IPS-NIHi7 (cell line): ENCODE measurements around the gene C4B.
"Not testable (repeated sequence)": the region's sequence is repeated elsewhere in the genome, so short reads cannot be mapped to it uniquely, and the experiment has no call there.

ENCODE experiments used
- DNase-seq: peaks from one replicate; pipeline ENCODE4 v3.0.0; 2012; ENCODE audit warnings: mixed read lengths; ENCODE audit errors: extremely low spot score

Gene C4B

DNA sequence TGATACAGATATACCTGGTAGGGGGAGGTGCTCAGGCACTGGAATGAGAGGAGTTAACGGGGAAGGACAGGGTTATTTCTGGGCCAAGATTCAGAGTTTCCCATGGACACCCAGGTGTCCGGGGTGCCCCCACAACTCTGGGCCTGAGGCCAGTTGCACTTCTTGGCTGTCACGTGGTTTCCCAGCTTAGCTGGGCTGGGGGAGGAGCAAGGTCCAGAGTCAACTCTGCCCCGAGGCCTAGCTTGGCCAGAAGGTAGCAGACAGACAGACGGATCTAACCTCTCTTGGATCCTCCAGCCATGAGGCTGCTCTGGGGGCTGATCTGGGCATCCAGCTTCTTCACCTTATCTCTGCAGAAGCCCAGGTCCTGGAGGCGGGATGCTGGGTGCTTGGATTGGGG, at the start of gene C4B:
C4B (plus strand) TSS at position 249 of the 400 bp plus-strand sequence; CDS start at position 300, 51 bp downstream.
- not testable (repeated sequence) for DNase-seq

DNA sequence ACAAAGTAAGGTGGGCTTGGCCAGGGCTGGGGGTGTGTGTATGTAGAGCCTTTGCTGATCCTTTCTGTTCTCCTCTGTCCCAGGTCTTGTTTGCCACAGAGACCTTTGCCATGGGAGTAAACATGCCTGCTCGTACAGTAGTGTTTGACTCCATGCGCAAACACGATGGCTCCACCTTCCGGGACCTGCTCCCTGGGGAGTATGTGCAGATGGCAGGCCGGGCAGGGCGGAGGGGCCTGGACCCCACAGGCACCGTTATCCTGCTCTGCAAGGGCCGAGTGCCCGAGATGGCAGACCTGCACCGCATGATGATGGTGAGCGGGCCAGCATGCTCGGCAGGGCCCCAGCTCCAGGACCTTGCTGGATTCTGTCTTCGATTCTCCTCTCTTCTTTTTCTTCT, 48.9 kb upstream of the C4B start:
- DNase-seq: no peak

DNA sequence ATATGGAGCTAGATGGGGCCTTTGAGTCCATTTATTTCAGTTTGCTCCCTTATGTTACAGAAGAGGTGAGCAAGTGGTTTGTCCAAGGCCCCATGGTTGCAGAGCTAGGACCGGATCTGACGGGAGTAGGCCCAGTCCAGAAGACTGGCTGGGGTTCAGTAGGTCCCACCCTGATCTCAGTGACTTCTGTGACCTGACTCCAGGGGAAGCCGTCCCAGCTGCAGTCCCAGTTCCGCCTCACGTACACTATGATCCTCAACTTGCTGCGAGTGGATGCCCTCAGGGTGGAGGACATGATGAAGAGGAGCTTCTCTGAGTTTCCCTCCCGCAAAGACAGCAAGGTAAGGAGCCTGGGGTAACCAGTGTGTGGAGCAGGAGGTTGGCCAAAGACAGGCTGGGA, 48.1 kb upstream of the C4B start:
- no peak for DNase-seq

DNA sequence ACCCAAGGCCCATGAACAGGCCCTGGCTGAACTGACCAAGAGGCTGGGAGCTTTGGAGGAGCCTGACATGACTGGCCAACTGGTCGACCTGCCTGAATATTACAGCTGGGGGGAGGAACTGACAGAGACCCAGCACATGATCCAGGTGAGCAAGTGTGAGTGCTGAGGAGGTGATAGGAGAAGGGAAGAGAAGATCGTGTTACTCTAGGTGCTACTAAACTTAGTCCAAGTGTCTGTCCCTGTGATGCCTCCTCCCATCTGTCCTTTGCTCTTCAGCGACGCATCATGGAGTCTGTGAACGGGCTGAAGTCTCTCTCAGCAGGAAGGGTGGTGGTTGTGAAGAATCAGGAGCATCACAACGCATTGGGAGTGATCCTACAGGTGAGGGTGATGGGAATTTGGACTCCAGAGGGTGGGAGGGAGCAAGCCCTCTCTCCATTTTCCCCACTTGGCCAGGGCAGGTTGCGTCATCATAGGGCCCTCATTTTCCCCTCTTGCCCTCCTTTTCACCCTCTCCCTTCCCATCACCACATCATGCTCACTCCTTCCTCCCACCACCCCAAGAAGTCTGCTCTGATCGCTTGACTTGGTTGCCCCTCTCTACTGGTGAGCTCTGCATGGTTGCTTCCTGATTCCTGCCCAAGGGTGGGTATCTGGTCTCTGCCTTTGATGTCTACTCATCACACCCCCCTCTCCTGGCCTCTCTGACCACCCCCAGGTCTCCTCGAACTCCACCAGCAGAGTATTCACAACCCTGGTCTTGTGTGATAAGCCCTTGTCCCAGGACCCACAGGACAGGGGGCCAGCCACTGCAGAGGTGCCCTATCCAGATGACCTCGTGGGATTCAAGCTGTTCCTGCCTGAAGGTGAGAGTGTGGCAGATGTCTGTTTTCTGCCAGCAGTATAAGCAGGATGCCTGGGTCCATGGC, 47.3 kb upstream of the C4B start:
- no peak for DNase-seq

DNA sequence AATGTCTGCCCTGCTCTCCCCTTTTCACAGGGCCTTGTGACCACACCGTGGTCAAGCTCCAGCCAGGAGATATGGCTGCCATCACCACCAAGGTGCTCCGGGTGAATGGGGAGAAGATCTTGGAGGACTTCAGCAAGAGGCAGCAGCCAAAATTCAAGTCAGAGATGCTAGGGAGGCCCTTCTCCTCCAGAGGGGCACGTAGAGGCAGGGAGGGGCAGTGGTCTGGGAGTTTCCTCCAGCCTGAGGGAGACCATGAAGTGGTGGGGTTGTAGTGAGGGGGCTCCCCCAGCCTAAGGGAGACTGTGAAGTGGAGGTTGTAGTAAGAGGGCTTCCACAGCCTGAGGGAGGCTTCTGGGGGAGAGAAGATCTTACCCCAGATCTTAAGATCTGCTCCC, 46.7 kb upstream of the C4B start:
- no peak for DNase-seq

DNA sequence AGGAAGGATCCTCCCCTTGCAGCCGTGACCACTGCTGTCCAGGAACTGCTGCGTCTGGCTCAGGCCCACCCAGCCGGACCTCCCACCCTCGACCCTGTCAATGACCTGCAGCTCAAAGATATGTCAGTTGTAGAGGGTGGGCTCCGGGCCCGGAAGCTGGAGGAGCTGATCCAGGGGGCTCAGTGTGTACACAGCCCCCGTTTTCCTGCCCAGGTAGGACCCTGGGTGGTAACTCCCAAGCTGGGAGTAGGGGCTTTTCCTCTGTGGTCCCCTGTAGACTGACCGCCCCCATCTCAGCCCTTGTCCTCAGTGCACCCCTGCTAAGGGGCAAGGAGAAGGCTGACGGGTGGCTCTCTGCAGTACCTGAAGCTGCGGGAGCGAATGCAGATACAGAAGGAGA, 46.3 kb upstream of the C4B start:
- no peak for DNase-seq

DNA sequence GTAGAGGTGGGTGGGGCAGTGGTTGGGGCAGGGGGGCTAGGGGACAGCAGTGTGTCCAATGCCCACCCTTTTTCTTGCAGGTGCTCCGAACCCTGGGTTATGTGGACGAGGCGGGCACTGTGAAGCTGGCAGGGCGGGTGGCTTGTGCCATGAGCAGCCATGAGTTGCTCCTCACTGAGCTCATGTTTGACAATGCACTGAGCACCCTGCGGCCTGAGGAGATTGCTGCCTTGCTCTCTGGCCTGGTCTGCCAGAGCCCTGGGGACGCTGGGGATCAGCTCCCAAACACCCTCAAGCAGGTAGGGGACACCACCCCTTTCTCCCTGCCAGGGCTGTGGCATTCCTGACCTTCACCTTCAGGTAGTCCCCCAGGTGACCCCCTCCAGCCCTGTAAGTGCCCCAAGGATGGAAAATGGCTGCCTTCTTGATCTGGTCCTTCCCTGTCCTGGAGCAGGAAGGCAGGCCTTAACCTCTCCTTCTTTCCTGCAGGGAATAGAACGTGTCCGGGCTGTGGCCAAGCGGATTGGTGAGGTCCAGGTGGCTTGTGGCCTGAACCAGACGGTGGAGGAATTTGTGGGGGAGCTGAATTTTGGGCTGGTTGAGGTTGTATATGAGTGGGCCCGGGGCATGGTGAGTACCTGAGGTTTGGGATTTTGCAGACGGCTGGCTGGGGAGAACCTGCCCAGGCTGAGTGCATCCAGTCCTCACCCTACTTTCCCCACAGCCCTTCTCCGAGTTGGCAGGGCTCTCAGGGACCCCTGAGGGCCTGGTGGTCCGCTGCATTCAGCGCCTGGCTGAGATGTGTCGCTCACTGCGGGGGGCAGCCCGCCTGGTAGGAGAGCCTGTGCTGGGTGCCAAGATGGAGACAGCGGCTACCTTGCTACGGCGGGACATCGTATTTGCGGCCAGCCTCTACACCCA, 45.5 kb upstream of the C4B start:
- no peak for DNase-seq

DNA sequence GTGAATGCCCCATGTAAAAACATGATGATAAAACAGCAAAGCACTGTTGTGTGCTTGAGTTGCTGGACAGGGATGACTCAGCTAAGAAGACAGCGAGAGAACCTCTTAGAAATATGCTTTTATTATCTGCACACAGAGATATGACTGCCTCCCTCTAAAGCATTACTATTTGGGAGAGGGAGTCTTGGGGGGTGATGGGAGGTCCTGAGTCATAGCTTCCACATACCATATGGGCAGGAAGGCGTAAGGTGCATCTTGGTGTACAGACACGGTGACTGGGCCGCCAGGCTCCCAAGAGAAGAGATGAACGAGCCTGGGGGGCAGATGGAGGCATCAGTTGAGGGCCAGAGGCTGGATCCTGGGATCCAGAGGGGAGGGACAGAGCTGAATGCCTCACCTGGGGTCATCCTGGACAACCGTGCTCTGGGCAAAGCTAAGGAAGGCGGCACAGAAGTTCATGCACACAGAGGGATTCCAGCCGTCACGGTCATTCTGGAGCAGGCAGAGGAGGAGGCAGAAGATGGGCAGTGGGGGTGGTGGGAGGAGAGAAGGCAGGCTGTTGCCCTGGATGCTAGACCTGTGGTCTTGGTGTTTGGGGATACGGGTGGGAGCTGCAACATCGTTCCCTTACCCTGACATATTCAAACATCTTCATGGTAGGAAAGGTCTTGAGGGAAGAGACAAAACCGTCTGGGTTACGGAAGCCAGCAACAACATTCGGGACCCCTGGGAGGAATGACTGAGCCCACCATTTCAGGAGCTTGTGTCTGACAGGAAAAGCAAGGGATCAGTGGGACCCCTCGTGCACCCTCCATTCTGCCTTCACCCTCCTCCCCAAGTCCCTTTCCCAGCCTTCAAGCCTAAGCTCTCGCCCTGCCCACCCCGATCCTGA, 44.6 kb upstream of the C4B start:
- no peak for DNase-seq

DNA sequence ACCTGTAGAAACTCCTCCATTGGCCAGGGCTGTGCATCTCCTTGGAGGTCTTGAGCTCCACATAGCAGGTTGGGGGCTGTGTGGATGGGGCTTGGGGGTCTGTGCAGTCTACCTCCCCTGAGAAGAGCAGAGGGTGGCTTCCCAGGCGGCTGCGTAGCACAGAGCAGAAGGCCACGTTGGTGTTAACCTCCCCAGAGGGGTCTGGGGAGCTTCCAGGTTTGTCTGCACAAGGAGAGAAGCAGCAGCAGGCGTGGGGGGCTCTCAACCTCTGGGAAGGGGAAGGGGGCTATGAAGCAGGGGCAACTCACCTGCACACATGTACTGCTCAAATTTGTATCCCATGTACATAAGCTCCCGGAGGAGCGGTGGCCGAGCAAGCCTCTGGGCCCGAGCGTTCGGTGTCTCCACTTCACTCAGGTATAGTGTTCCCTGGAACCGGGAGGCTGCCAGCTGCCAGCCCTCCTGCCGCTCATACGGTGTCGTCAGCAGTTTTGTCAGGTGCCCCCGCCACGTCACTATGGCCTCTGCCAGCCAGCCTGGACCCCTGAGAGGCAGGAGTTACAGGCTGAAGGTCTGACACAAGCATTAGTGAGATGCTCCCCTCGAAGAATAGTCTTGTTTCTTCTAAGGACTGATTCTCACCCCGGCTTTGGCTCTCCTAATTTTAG, 43.9 kb upstream of the C4B start:
- DNase-seq: no peak

DNA sequence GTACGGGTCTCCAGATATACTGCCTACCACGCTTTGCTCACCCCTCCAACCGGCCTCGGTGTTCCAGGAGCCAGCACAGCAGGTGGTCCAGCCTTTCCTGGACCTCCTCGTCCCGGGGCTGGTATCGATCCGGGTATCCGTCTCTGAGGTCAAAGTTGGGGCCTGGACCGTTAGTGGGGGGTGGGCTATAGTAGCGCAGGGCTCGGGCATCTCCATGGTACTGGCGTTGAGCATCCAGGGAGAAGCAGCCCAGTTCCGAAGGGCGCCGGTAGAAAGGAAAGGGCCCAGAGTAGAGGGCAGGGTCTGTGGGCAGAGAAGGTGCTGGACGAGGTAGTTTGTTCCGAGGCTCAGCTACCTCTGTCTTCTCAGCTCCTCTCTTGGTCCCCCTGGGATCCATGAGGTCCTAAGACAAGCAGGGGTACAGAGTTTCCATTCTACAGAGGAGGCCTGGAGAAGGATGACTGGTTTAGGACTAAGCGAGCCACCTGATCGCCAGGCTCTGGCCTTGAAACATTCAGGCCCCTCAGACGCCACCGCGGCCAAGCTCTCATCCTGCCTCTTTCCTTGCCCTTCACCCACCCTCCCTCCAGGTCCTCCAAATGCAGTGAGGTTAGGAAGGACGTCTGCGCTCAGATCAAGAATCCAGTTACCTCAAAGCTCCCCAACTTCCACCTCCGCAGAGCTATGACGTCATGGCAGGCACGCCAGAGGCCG, 43.2 kb upstream of the C4B start:
- DNase-seq: no peak

DNA sequence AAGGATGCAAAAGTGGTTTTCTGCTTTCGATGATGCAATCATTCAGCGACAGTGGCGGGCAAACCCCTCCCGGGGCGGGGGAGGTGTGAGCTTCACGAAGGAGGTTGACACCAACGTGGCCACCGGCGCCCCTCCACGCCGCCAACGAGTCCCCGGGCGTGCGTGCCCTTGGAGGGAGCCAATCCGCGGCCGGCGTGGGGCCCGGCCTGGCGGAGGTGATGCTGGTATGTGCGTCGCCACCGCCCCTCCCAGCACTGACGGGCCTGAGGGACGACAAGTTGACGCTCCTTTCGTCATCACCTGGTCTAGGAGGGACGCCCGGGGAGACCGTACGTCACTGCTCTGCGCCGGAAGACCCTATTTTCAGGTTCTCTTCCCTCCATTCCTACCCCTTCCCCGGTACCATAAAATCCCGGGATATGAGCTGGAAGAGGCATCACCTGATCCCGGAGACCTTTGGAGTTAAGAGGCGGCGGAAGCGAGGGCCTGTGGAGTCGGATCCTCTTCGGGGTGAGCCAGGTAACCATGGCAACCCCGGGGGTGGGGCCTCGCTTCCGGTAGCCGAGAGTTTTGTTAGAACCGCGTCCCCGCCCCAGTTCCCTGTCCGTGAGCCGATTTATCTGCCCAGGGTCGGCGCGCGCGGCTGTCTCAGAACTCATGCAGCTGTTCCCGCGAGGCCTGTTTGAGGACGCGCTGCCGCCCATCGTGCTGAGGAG, 42.4 kb upstream of the C4B start, which contains the start of gene DXO:
DXO (minus strand) TSS at position 146 of the 716 bp plus-strand sequence. CDS start 463 bp downstream, outside the sequence.
- DNase-seq: peak; percentile 99

DNA sequence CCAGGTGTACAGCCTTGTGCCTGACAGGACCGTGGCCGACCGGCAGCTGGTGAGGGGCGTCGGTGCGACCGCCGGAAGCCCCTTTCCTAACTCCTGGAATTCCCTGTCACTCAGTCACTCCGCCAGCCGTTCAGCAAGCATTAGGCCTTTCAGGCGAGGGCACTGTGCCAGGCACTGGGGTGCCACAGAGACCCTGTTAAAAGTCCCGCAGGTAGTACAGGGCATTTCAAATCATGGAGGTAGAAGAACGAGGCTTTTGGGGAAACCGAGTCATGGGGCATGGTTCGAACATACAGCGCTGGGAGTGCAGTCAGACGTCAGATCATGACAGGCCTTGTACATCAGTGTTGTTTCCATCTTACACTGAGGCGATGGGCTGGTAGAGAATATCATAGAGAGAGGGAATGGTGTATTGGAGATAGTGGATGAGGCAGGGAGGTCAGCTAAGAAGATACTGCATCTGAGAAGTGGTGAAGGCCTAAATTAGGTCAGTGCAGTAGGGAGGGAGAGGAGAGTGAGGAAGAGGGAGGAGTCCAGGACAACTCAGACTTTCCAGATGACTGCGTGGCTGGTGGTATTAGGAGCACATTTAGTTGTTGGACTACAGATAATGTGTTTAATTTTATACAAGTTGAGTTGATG, 41.8 kb upstream of the C4B start:
- DNase-seq: no peak

DNA sequence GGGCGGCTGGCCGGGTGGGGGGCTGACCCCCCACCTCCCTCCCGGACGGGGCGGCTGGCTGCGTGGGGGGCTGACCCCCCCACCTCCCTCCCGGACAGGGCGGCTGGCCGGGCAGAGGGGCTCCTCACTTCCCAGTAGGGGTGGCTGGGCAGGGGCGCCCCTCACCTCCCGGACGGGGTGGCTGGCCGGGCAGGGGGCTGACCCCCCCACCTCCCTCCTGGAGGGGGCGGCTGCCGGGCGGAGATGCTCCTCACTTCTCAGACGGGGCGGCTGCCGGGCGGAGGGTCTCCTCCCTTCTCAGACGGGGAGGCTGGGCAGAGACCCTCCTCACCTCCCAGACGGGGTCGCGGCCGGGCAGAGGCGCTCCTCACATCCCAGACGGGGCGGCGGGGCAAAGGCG, 38.5 kb upstream of the C4B start:
- not testable (repeated sequence) for DNase-seq

DNA sequence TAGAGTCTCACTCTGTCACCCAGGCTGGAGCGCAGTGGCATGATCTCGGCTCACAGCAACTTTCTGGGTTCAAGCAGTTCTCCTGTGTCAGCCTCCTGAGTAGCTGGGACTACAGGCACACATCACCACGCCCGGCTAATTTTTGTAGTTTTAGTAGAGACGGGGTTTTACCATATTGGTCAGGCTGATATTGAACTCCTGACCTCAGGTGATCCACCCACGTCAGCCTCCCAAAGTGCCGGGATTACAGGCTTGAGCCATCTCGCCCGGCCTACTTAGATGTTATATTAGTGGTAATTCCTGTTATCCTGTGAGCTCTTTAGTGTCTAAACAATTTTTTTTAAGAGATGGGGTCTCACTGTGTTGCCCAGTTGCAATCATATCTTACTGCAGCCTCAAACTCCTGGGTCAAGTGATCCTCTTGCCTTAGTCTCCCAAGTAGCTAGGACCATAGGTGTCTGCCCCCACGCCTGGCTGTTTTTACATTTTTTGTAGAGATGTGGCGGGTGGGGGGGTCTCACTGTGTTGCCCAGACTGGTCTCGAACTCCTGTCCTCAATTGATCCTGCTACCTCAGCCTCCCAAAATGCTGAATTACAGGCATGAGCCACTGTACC, 36.7 kb upstream of the C4B start:
- DNase-seq: no peak

DNA sequence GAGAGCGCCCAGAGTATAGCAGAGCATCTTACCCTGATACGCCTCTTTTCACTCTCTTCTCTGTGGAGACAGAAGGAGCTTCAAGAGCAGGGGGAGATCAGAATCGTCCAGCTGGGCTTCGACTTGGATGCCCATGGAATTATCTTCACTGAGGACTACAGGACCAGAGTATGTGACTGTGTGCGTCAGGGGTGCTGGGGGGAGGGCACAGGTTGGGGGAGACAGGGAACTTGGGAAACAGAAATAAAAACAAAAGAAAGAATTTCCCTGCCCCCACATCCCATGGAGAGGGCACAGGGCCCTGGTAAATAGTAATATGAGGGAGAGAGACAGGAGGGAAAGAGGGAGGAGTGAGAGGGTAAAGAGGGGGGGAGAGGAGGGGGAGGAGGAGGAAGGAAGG, 35.8 kb upstream of the C4B start:
- DNase-seq: no peak

DNA sequence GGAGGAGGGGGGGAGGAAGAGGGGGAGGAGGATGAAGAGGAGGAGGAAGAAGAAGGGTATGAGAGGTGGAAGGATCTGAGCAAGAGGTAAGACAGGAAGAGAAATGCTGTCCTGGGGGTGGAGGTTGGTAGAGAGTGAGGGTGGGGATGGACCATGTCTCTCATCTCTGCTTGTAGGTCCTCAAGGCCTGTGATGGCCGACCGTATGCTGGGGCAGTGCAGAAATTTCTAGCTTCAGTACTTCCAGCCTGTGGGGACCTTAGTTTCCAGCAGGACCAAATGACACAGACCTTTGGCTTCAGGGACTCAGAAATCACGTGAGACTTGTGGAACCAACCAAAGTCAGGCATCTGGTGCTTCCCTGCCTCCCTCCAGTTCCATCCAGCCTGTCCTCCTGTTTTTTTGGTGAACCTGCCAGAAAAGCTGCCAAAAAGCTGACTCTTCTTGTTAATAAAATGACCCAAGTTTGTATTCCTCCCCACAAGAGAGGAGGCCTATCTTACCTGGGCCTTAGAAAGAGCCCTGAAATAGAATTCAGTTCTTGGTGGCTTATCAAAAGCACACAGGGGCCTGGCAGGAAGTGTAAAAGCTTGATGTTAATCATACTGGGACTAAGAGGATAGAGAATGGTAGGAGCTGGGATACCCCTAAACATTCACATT, 35.2 kb upstream of the C4B start:
- no peak for DNase-seq

DNA sequence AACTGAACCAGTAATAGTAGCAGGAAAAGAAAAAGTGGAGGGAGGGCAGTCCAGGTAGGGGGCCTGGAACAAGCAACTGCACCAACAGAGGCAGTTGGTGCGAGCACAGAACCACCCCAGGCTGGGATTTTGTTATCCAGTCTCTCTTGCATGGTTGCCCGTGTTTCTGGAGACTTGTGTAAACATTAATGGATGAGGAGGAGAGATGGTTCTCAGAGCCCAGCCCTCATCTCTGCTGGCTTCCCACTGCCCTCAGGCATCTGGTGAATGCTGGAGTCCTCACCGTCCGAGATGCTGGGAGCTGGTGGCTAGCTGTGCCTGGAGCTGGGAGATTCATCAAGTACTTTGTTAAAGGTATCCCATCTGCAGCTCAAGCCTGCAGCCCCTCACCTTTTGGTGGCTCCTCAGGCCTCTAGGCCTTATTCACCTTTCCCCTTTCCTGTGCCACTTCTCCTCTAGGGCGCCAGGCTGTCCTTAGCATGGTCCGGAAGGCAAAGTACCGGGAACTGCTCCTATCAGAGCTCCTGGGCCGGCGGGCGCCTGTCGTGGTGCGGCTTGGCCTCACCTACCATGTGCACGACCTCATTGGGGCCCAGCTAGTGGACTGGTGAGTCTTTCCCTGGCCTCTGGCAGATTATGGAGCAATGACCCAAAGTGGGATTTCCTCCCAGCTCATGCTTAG, 34.3 kb upstream of the C4B start:
- not testable (repeated sequence) for DNase-seq
